Left cardiac atrium (tissue), 4 donors: ENCODE results near the gene LRRC14B. TPM values are rescaled to one million over a fixed set of nuclear protein-coding genes. Genes with fewer than 3 reads are reported as not detected.
"Not testable (repeated sequence)": the region's sequence is repeated elsewhere in the genome, so short reads cannot be mapped to it uniquely, and the experiment has no call there.

Experiments
- ATAC-seq, 2 donors: fragments of 200-7000 bp; cut with Tn5 transposase; one replicate each; pipeline ENCODE4 v1.9.1; 2020; ENCODE audit warnings: mild to moderate bottlenecking in 2 of 2, moderate library complexity in 2 of 2
- DNase-seq: peaks from one replicate; pipeline ENCODE4 v3.0.0-alpha.2; 2020
- intact Hi-C, 2 donors: fragments of 100-400 bp; cut with DNase I; formaldehyde crosslinking; loops; one replicate each; pipeline versions ENCODE4 v1.14.1 to v1.15.1; 2022 to 2023
- total RNA-seq, 2 donors: library from RNA; stranded (reverse); fragmentation: NEBNext Ultra II Directional; extraction: Animal tissue kit (Norgen Biotek cat#: 25700); gene quantifications; one replicate each; pipeline ENCODE4 v1.2.1, GENCODE V29; 2021
- donor health status: DM: no; HTN: yes; CAD: no.
- donor health status: DM: no; HTN: yes; CAD: no; lungs with severe emphysema.
- donor health status: DM: yes; HTN: yes; CAD: no.
- donor health status: Dilated cardiomyopathy.

Gene LRRC14B
- total RNA-seq, 2 donors from 2014 or later: 16.5 to 35.9 TPM

- DNase-seq (peak; percentile 25), ATAC-seq (no peak)
- intact Hi-C loops: no loop called here
Measured at GRCh38 chr5:187617-188451, 3.5 kb upstream of the LRRC14B start.

GRCh38 chr5:188488-189481 lies 2.5 kb upstream of the LRRC14B start:
- peak; percentile 71 to 78 for ATAC-seq
- peak; percentile 91 for DNase-seq
- intact Hi-C loops: no loop called here

GRCh38 chr5:189486-189885 lies 1.8 kb upstream of the LRRC14B start:
- DNase-seq: no peak

GRCh38 chr5:189976-190365 lies 1.3 kb upstream of the LRRC14B start:
- DNase-seq (no peak), ATAC-seq (no peak)
- intact Hi-C loops: no loop called here

More at GRCh38 chr5:189486-189885, 1.8 kb upstream of the LRRC14B start:
- ATAC-seq: no peak
- intact Hi-C loops: no loop called here

- ATAC-seq (peak in 1 of 2 donors; percentile 4), DNase-seq (no peak)
- intact Hi-C loops: no loop called here
Measured at GRCh38 chr5:190366-191035, 794 bp upstream of the LRRC14B start.

- intact Hi-C loops: no loop called here
- DNase-seq (no peak), ATAC-seq (no peak)
Measured at GRCh38 chr5:191949-192690, 825 bp downstream of the LRRC14B start.

- no peak for ATAC-seq
- intact Hi-C loops: no loop called here
- DNase-seq: no peak
Measured at GRCh38 chr5:192691-192969, 1.3 kb downstream of the LRRC14B start.

GRCh38 chr5:192970-193831 lies 1.9 kb downstream of the LRRC14B start:
- no peak for DNase-seq
- ATAC-seq: no peak
- intact Hi-C loops: no loop called here

GRCh38 chr5:194102-194501 lies 2.8 kb downstream of the LRRC14B start:
- ATAC-seq (peak in 1 of 2 donors; percentile 32), DNase-seq (no peak)
- intact Hi-C loops: no loop called here

GRCh38 chr5:194603-195209 lies 3.4 kb downstream of the LRRC14B start:
- no peak for ATAC-seq
- intact Hi-C loops: no loop called here
- DNase-seq: no peak

- no peak for DNase-seq
- no peak for ATAC-seq
- intact Hi-C loops: no loop called here
Measured at GRCh38 chr5:195401-196160, 4.3 kb downstream of the LRRC14B start.

- DNase-seq (no peak), ATAC-seq (no peak)
- intact Hi-C loops: no loop called here
Measured at GRCh38 chr5:196350-196749, 5.1 kb downstream of the LRRC14B start.

GRCh38 chr5:197031-197430 lies 5.7 kb downstream of the LRRC14B start:
- ATAC-seq, DNase-seq, intact Hi-C loops: not testable (repeated sequence)

- ATAC-seq (no peak), DNase-seq (no peak)
Measured at GRCh38 chr5:197892-198489, 6.7 kb downstream of the LRRC14B start.

GRCh38 chr5:198516-199196 lies 7.4 kb downstream of the LRRC14B start:
- no peak for DNase-seq
- intact Hi-C loops: no loop called here
- no peak for ATAC-seq

More at GRCh38 chr5:197892-198489, 6.7 kb downstream of the LRRC14B start:
- intact Hi-C loops: no loop called here
